ENCODE results near the gene KLC1. TPM values are rescaled to one million over a fixed set of nuclear protein-coding genes. Genes with fewer than 3 reads are reported as not detected.

The KLC1 gene
- total RNA-seq, 1 donor from 2014 or later, result 277 TPM

Other genes starting within 250 kb of the KLC1 start
- 65.2 and 74.9 TPM in 2 replicates for gene MARK3, start 243.8 kb upstream of the KLC1 start, total RNA-seq
- gene CKB, start 106.4 kb upstream of the KLC1 start, total RNA-seq, result 2.6 and 3.2 TPM in 2 replicates
- 5.6 and 7.5 TPM in 2 replicates for gene TRMT61A, start 100.0 kb upstream of the KLC1 start, total RNA-seq
- 34.8 and 35.4 TPM in 2 replicates for gene BAG5, start 66.6 kb upstream of the KLC1 start, total RNA-seq
- 24.7 and 26.5 TPM in 2 replicates for gene COA8, start 66.3 kb upstream of the KLC1 start, total RNA-seq
- gene XRCC3, start 86.2 kb downstream of the KLC1 start, total RNA-seq, result 18.2 and 26.9 TPM in 2 replicates
- gene ZFYVE21, start 86.6 kb downstream of the KLC1 start, total RNA-seq, result 108 and 138 TPM in 2 replicates
- 20.9 and 27.5 TPM in 2 replicates for gene PPP1R13B, start 218.4 kb downstream of the KLC1 start, total RNA-seq